IPS-18c (cell line): Measurements from ENCODE around the gene BRAT1.
"Not testable (repeated sequence)": the region's sequence is repeated elsewhere in the genome, so short reads cannot be mapped to it uniquely, and the experiment has no call there.

Experiments
- H3K4me3 ChIP-seq: 2 replicates; pipeline ENCODE4 v1.7.0; 2013; ENCODE audit warnings: low read depth, mild to moderate bottlenecking, low read length, moderate library complexity; ENCODE audit not compliant: insufficient read depth
- H3K9me3 ChIP-seq: one replicate; pipeline ENCODE4 v1.6.1; 2013; ENCODE audit warnings: mild to moderate bottlenecking, low read length, moderate library complexity; ENCODE audit not compliant: control insufficient read depth, insufficient read depth

BRAT1 gene

GRCh38 chr7:2555121-2556052 lies at the start of gene BRAT1:
Gene BRAT1 (minus strand): TSS chr7:2555524. CDS start chr7:2554431, 1,093 bp downstream.
- H3K4me3 ChIP-seq, result peak within 1 kb of the TSS; percentile 77
- H3K9me3 ChIP-seq, result no peaks in the 10 kb centered on the region

GRCh38 chr7:2604608-2605174 lies 49.4 kb upstream of the BRAT1 start:
- Histone ChIP-seq H3K4me3 (no peak overlapping the region), H3K9me3 (no peaks in the 10 kb centered on the region)

- Histone ChIP-seq H3K4me3 (no peak overlapping the region), H3K9me3 (no peaks in the 10 kb centered on the region)
Measured at GRCh38 chr7:2603044-2603965, 48.0 kb upstream of the BRAT1 start.

- Histone ChIP-seq H3K9me3 (no peaks in the 10 kb centered on the region), H3K4me3 (no peak overlapping the region)
Measured at GRCh38 chr7:2602406-2603043, 47.2 kb upstream of the BRAT1 start.

GRCh38 chr7:2601907-2602306 lies 46.6 kb upstream of the BRAT1 start:
- Histone ChIP-seq H3K9me3 (no peaks in the 10 kb centered on the region), H3K4me3 (no peak overlapping the region)

- no peak overlapping the region for H3K4me3 ChIP-seq
- peaks cover 2% of the 10 kb centered on the region for H3K9me3 ChIP-seq
Measured at GRCh38 chr7:2601065-2601464, 45.7 kb upstream of the BRAT1 start.

- Histone ChIP-seq H3K9me3 (peaks cover 2% of the 10 kb centered on the region), H3K4me3 (no peak overlapping the region)
Measured at GRCh38 chr7:2598154-2598823, 43.0 kb upstream of the BRAT1 start.

- Histone ChIP-seq H3K4me3 (no peak overlapping the region), H3K9me3 (peaks cover 2% of the 10 kb centered on the region)
Measured at GRCh38 chr7:2597273-2597640, 41.9 kb upstream of the BRAT1 start.

- H3K9me3 ChIP-seq, result peaks cover 2% of the 10 kb centered on the region
- H3K4me3 ChIP-seq, result no peak overlapping the region
Measured at GRCh38 chr7:2596464-2597272, 41.3 kb upstream of the BRAT1 start.

- Histone ChIP-seq H3K4me3 (no peak overlapping the region), H3K9me3 (peaks cover 2% of the 10 kb centered on the region)
Measured at GRCh38 chr7:2595258-2595860, 40.0 kb upstream of the BRAT1 start.

GRCh38 chr7:2594599-2594998 lies 39.3 kb upstream of the BRAT1 start:
- H3K4me3 ChIP-seq, result no peak overlapping the region
- H3K9me3 ChIP-seq, result peaks cover 2% of the 10 kb centered on the region

- Histone ChIP-seq H3K9me3 (peaks cover 2% of the 10 kb centered on the region), H3K4me3 (no peak overlapping the region)
Measured at GRCh38 chr7:2593036-2593727, 37.9 kb upstream of the BRAT1 start.

- Histone ChIP-seq H3K9me3 (peaks cover 2% of the 10 kb centered on the region), H3K4me3 (no peak overlapping the region)
Measured at GRCh38 chr7:2592375-2592865, 37.1 kb upstream of the BRAT1 start.

GRCh38 chr7:2589941-2590340 lies 34.6 kb upstream of the BRAT1 start:
- not testable (repeated sequence) for H3K4me3 ChIP-seq, H3K9me3 ChIP-seq

GRCh38 chr7:2589341-2589740 lies 34.0 kb upstream of the BRAT1 start:
- Histone ChIP-seq H3K4me3 (no peak overlapping the region), H3K9me3 (no peaks in the 10 kb centered on the region)
